Upper lobe of right lung (tissue), 1 donor: ENCODE results near the gene GRAPL. TPM values are rescaled to one million over a fixed set of nuclear protein-coding genes. Genes with fewer than 3 reads are reported as not detected.
"Not testable (repeated sequence)": the region's sequence is repeated elsewhere in the genome, so short reads cannot be mapped to it uniquely, and the experiment has no call there.

ENCODE experiments used
- ATAC-seq: fragments of 200-7000 bp; cut with Tn5 transposase; one replicate; pipeline ENCODE4 v1.9.1; 2020; ENCODE audit warnings: mild to moderate bottlenecking, moderate library complexity
- DNase-seq: peaks from one replicate; pipeline ENCODE4 v3.0.0-alpha.2; 2020
- H3K27ac ChIP-seq: fragments of 200-600 bp; one replicate; pipeline ENCODE4 v1.8.0; 2022
- H3K27me3 ChIP-seq: fragments of 200-600 bp; one replicate; pipeline ENCODE4 v1.8.0; 2022; ENCODE audit warnings: mild to moderate bottlenecking
- H3K36me3 ChIP-seq: fragments of 200-600 bp; one replicate; pipeline ENCODE4 v1.8.0; 2022
- H3K4me1 ChIP-seq: fragments of 200-600 bp; one replicate; pipeline ENCODE4 v1.8.0; 2022
- H3K4me3 ChIP-seq: fragments of 200-600 bp; one replicate; pipeline ENCODE4 v1.8.0; 2022; ENCODE audit warnings: mild to moderate bottlenecking
- H3K9me3 ChIP-seq: fragments of 200-600 bp; one replicate; pipeline ENCODE4 v1.8.0; 2022
- CTCF ChIP-seq: fragments of 200-600 bp; IDR thresholded peaks from one replicate; pipeline ENCODE4 v1.8.0; 2022; ENCODE audit warnings: antibody characterized with exemption
- intact Hi-C: fragments of 100-400 bp; cut with DNase I; formaldehyde crosslinking; loops from one replicate; pipeline ENCODE4 v1.11.0; 2022
- total RNA-seq: library from RNA; stranded (reverse); fragmentation: NEBNext Ultra II Directional; extraction: Animal tissue kit (Norgen Biotek cat#: 25700); gene quantifications from one replicate; pipeline ENCODE4 v1.2.1, GENCODE V29; 2021
- donor health status: DM: no; HTN: yes; CAD: no; lungs with severe emphysema.

Gene GRAPL
- total RNA-seq, 1 donor from 2014 or later = 16.6 TPM

GRCh38 chr17:19174422-19174821, 47.0 kb downstream of the GRAPL start:
- peak; percentile 34 for ATAC-seq
- H3K27me3 ChIP-seq, H3K4me1 ChIP-seq, H3K9me3 ChIP-seq, H3K4me3 ChIP-seq, H3K36me3 ChIP-seq, intact Hi-C loops, DNase-seq, H3K27ac ChIP-seq: not testable (repeated sequence)

DNA sequence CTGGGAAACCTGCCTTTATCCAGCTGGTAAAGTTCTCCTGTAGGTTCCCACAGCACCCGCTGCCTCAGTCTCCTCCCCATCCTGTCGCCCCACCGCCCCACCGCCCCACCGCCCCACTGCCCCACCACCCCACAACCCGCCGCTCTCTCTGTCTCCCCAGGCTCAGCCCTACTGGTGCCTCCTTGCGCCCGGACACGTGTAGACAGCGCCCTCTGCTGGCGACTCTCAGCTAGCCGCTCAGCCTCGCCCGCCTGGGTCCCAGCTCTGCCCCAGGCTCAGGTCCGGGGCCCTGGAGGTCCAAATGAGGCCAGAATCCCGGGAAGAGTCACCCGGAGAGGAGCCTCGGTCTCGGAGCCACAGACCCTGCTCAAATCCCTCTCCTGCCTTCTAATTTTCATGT, 48.0 kb downstream of the GRAPL start:
- ATAC-seq = peak; percentile 97
- intact Hi-C loops, H3K9me3 ChIP-seq: not testable (repeated sequence)

DNA sequence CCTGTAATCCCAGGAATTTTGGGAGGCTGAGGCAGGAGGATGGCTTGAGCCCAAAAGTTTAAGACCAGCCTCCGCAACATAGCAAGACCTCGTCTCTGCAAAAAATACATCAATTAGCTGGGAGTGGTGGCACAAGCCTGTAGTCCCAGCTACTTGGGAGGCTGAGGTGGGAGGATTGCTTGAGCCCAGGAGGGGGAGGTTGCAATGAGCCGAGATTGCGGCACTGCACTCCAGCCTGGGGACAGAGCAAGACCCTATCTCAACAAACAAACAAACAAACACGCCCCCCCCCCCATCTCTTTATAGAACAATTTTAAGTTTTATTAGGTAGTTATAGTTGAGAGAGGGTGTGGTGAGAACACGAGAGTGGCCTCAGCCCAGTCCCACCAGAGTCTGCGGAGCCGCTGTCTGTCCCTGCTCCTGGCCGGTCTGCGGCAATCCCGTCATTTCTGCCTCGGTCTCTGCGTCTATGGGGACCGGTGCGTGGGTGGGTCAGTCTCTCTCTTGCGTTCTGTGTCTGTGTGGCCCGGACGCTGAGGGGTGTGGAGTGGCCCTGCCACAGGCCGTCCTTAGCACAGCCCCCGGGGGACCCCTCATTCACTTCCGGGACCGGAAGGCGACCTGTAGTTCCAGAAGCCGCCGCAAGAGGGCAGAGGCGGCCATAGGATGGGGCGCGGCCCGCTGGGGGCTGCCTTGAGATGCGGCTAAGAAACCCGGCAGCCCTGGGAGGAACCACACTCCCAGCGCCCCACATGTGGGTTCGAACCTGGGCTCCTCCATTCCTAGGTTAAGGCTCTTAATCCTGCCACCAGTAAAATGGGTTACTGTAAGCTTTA, 53.9 kb downstream of the GRAPL start:
- H3K36me3 ChIP-seq, DNase-seq, intact Hi-C loops, H3K4me1 ChIP-seq, H3K27ac ChIP-seq, H3K27me3 ChIP-seq, H3K9me3 ChIP-seq, H3K4me3 ChIP-seq: not testable (repeated sequence)
- peak; percentile 100 for ATAC-seq

More for the DNA sequence above, 48.0 kb downstream of the GRAPL start:
- H3K4me1 ChIP-seq, H3K36me3 ChIP-seq, H3K27me3 ChIP-seq, H3K4me3 ChIP-seq, DNase-seq, H3K27ac ChIP-seq: not testable (repeated sequence)

DNA sequence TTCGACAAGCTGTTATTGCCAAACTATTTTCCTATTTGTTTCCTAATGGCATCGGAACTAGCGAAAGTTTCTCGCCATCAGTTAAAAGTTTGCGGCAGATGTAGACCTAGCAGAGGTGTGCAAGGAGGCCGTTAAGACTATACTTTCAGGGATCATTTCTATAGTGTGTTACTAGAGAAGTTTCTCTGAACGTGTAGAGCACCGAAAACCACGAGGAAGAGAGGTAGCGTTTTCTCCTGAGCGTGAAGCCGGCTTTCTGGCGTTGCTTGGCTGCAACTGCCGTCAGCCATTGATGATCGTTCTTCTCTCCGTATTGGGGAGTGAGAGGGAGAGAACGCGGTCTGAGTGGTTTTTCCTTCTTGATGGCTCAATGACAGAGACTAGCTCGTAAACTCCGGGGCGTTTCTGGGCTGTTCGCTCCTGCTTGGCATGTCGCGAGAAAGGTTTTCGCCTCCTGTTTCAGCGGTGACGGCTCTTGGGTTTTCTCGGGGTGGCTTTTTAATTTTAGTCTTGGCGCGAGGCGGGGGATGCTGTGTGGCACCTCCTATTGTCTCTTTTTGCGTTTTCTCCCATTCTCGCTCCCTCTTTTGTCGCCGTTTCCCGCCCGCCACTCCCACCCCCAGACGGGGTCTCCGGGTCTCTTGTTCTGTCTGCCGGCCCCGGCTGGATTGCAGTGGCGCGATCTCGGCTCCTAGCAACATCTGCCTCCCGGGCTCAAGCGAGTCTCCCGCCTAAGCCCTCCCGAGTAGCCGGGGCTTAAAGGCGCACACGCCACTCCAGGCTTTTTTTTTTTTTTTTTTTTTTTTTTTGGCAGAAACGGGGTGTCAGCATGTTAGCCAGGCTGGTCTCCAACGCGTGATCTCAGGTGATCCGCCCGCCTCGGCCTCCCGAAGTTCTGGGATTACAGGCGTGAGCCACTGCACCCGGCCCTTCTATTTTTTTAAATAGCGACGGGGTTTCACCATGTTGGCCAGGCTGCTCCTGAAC, 60.8 kb downstream of the GRAPL start:
- H3K9me3 ChIP-seq, H3K4me3 ChIP-seq, H3K27me3 ChIP-seq, H3K4me1 ChIP-seq, intact Hi-C loops, DNase-seq, H3K36me3 ChIP-seq: not testable (repeated sequence)
- ATAC-seq = peak; percentile 44
- peak overlapping the region; percentile 70 for H3K27ac ChIP-seq

GRCh38 chr17:19188870-19189708, 61.7 kb downstream of the GRAPL start:
- H3K4me1 ChIP-seq, intact Hi-C loops, H3K27me3 ChIP-seq, H3K36me3 ChIP-seq, H3K9me3 ChIP-seq, DNase-seq, H3K4me3 ChIP-seq, H3K27ac ChIP-seq: not testable (repeated sequence)
- peak; percentile 76 for ATAC-seq

- H3K36me3 ChIP-seq, H3K27me3 ChIP-seq, H3K27ac ChIP-seq, H3K4me1 ChIP-seq, DNase-seq, intact Hi-C loops, H3K9me3 ChIP-seq, H3K4me3 ChIP-seq: not testable (repeated sequence)
- ATAC-seq = peak; percentile 37
Measured at GRCh38 chr17:19189781-19190405, 62.5 kb downstream of the GRAPL start.

DNA sequence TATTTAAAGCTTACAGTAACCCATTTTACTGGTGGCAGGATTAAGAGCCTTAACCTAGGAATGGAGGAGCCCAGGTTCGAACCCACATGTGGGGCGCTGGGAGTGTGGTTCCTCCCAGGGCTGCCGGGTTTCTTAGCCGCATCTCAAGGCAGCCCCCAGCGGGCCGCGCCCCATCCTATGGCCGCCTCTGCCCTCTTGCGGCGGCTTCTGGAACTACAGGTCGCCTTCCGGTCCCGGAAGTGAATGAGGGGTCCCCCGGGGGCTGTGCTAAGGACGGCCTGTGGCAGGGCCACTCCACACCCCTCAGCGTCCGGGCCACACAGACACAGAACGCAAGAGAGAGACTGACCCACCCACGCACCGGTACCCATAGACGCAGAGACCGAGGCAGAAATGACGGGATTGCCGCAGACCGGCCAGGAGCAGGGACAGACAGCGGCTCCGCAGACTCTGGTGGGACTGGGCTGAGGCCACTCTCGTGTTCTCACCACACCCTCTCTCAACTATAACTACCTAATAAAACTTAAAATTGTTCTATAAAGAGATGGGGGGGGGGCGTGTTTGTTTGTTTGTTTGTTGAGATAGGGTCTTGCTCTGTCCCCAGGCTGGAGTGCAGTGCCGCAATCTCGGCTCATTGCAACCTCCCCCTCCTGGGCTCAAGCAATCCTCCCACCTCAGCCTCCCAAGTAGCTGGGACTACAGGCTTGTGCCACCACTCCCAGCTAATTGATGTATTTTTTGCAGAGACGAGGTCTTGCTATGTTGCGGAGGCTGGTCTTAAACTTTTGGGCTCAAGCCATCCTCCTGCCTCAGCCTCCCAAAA, 69.2 kb downstream of the GRAPL start:
- DNase-seq = peak; percentile 86

DNA sequence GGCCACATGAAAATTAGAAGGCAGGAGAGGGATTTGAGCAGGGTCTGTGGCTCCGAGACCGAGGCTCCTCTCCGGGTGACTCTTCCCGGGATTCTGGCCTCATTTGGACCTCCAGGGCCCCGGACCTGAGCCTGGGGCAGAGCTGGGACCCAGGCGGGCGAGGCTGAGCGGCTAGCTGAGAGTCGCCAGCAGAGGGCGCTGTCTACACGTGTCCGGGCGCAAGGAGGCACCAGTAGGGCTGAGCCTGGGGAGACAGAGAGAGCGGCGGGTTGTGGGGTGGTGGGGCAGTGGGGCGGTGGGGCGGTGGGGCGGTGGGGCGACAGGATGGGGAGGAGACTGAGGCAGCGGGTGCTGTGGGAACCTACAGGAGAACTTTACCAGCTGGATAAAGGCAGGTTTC, 75.1 kb downstream of the GRAPL start:
- H3K27me3 ChIP-seq, intact Hi-C loops, DNase-seq, H3K27ac ChIP-seq, H3K9me3 ChIP-seq, H3K36me3 ChIP-seq, H3K4me3 ChIP-seq, H3K4me1 ChIP-seq: not testable (repeated sequence)
- ATAC-seq = peak; percentile 97

More for the DNA sequence above, 69.2 kb downstream of the GRAPL start:
- Histone ChIP-seq H3K27ac (peak overlapping the region; percentile 79), H3K4me3 (peak overlapping the region; percentile 56)
- H3K4me1 ChIP-seq, H3K27me3 ChIP-seq, H3K9me3 ChIP-seq, intact Hi-C loops, H3K36me3 ChIP-seq: not testable (repeated sequence)
- ATAC-seq = peak; percentile 100
- peak; percentile 27 for TF ChIP-seq CTCF

- H3K36me3 ChIP-seq, H3K4me3 ChIP-seq, H3K27ac ChIP-seq, H3K27me3 ChIP-seq, DNase-seq, H3K9me3 ChIP-seq, intact Hi-C loops, H3K4me1 ChIP-seq: not testable (repeated sequence)
- ATAC-seq = peak; percentile 38
Measured at GRCh38 chr17:19203429-19203828, 76.0 kb downstream of the GRAPL start.
